HG02678 (cell line): Measurements from ENCODE around the gene NOP14.
"Not testable (repeated sequence)": the region's sequence is repeated elsewhere in the genome, so short reads cannot be mapped to it uniquely, and the experiment has no call there.

ENCODE experiments used
- ATAC-seq: cut with Tn5 transposase; IDR thresholded peaks from one replicate; pipeline ENCODE4 v1.9.1; 2021; ENCODE audit warnings: mild to moderate bottlenecking, moderate library complexity; ENCODE audit not compliant: unreplicated experiment

NOP14 gene

GRCh38 chr4:2962614-2963174 lies 512 bp downstream of the NOP14 start:
- peak; percentile 28 for ATAC-seq

GRCh38 chr4:2961811-2962441 lies 1.3 kb downstream of the NOP14 start:
- no peak for ATAC-seq

- no peak for ATAC-seq
Observed at GRCh38 chr4:2961421-2961810, 1.8 kb downstream of the NOP14 start.

GRCh38 chr4:2960450-2960849 lies 2.8 kb downstream of the NOP14 start:
- not testable (repeated sequence) for ATAC-seq

GRCh38 chr4:2958446-2958845 lies 4.8 kb downstream of the NOP14 start:
- no peak for ATAC-seq

GRCh38 chr4:2955186-2956044 lies 7.8 kb downstream of the NOP14 start:
- ATAC-seq, result not testable (repeated sequence)

- peak; percentile 59 for ATAC-seq
Observed at GRCh38 chr4:2954358-2955185, 8.6 kb downstream of the NOP14 start.

- ATAC-seq, result no peak
Observed at GRCh38 chr4:2953496-2953895, 9.7 kb downstream of the NOP14 start.

- no peak for ATAC-seq
Observed at GRCh38 chr4:2950221-2950989, 12.8 kb downstream of the NOP14 start.

GRCh38 chr4:2949782-2950125 lies 13.5 kb downstream of the NOP14 start:
- no peak for ATAC-seq

GRCh38 chr4:2948895-2949781 lies 14.1 kb downstream of the NOP14 start:
- no peak for ATAC-seq

GRCh38 chr4:2947926-2948325 lies 15.3 kb downstream of the NOP14 start:
- no peak for ATAC-seq

- ATAC-seq, result no peak
Observed at GRCh38 chr4:2946812-2947600, 16.2 kb downstream of the NOP14 start.

GRCh38 chr4:2945619-2946604 lies 17.3 kb downstream of the NOP14 start:
- ATAC-seq, result not testable (repeated sequence)

- no peak for ATAC-seq
Observed at GRCh38 chr4:2944586-2945526, 18.4 kb downstream of the NOP14 start.

- no peak for ATAC-seq
Observed at GRCh38 chr4:2944091-2944482, 19.1 kb downstream of the NOP14 start.
